Coronary artery (tissue), 2 donors: ENCODE measurements around the gene POLR3A.

Experiments
- DNase-seq: peaks from one replicate; pipeline ENCODE4 v3.0.0-alpha.2; 2017; ENCODE audit warnings: low spot score
- H3K27ac ChIP-seq, 2 donors: fragments of 200-600 bp; sonication (generic); one replicate each; pipeline ENCODE4 v1.5.1; 2016 to 2019
- H3K4me3 ChIP-seq: fragments of 200-600 bp; sonication (generic); 2 replicates; pipeline ENCODE4 v1.5.1; 2016; ENCODE audit warnings: mild to moderate bottlenecking, moderate library complexity
- CTCF ChIP-seq: fragments of 200-600 bp; sonication (generic); IDR thresholded peaks from one replicate; pipeline ENCODE4 v1.5.1; 2019; ENCODE audit warnings: antibody characterized with exemption

Gene POLR3A

GRCh38 chr10:78046711-78047269, 17.5 kb upstream of the POLR3A start:
- TF ChIP-seq CTCF, result no peak
- no peak for DNase-seq
- Histone ChIP-seq H3K27ac (no peak overlapping the region), H3K4me3 (no peak overlapping the region)

- Histone ChIP-seq H3K4me3 (no peak overlapping the region), H3K27ac (no peak overlapping the region)
- TF ChIP-seq CTCF, result no peak
- no peak for DNase-seq
These were observed 16.5 kb upstream of the POLR3A start for GRCh38 chr10:78045856-78046255.

GRCh38 chr10:78045237-78045636, 15.9 kb upstream of the POLR3A start:
- no peak overlapping the region for H3K27ac ChIP-seq
- no peak for DNase-seq
- H3K4me3 ChIP-seq, result no peak overlapping the region
- TF ChIP-seq CTCF, result no peak

GRCh38 chr10:78044699-78045098, 15.4 kb upstream of the POLR3A start:
- no peak for DNase-seq
- no peak for TF ChIP-seq CTCF
- Histone ChIP-seq H3K4me3 (no peak overlapping the region), H3K27ac (no peak overlapping the region)

- H3K27ac ChIP-seq, result no peak overlapping the region
- no peak overlapping the region for H3K4me3 ChIP-seq
- no peak for TF ChIP-seq CTCF
- no peak for DNase-seq
These were observed 14.9 kb upstream of the POLR3A start for GRCh38 chr10:78044179-78044578.

- DNase-seq, result no peak
These were observed 13.4 kb upstream of the POLR3A start for GRCh38 chr10:78042752-78043104.

More at GRCh38 chr10:78042752-78043104, 13.4 kb upstream of the POLR3A start:
- H3K4me3 ChIP-seq, result no peak overlapping the region
- no peak for TF ChIP-seq CTCF
- H3K27ac ChIP-seq, result no peak overlapping the region
